ENCODE results near the gene KLLN. TPM values are rescaled to one million over a fixed set of nuclear protein-coding genes. Genes with fewer than 3 reads are reported as not detected.

KLLN gene
- total and polyA plus RNA-seq, 2 of the 13 experiments (the other 11 are each of a cell fraction or from before 2014, with no cell fraction given): 0.08 to 0.44 TPM

- no peak; the same call in 1 of the 2 replicates for TF ChIP-seq NFAT5 (CRISPR knock-in tag; IDR thresholded peaks at IDR 0.05)
- TF ChIP-seq PAX8 (CRISPR knock-in tag; IDR thresholded peaks at IDR 0.05; ENCODE audit: borderline replicate concordance): peak; percentile 78; the same call in 1 of the 2 replicates
- TF ChIP-seq ATRX (CRISPR knock-in tag; IDR thresholded peaks at IDR 0.05; ENCODE audit: borderline replicate concordance): no peak
- TF ChIP-seq ZNF674 (CRISPR knock-in tag; IDR thresholded peaks at IDR 0.05; ENCODE audit: low read depth): peak; percentile 55; the same call in 1 of the 2 replicates
- TF ChIP-seq, protein P1, sequence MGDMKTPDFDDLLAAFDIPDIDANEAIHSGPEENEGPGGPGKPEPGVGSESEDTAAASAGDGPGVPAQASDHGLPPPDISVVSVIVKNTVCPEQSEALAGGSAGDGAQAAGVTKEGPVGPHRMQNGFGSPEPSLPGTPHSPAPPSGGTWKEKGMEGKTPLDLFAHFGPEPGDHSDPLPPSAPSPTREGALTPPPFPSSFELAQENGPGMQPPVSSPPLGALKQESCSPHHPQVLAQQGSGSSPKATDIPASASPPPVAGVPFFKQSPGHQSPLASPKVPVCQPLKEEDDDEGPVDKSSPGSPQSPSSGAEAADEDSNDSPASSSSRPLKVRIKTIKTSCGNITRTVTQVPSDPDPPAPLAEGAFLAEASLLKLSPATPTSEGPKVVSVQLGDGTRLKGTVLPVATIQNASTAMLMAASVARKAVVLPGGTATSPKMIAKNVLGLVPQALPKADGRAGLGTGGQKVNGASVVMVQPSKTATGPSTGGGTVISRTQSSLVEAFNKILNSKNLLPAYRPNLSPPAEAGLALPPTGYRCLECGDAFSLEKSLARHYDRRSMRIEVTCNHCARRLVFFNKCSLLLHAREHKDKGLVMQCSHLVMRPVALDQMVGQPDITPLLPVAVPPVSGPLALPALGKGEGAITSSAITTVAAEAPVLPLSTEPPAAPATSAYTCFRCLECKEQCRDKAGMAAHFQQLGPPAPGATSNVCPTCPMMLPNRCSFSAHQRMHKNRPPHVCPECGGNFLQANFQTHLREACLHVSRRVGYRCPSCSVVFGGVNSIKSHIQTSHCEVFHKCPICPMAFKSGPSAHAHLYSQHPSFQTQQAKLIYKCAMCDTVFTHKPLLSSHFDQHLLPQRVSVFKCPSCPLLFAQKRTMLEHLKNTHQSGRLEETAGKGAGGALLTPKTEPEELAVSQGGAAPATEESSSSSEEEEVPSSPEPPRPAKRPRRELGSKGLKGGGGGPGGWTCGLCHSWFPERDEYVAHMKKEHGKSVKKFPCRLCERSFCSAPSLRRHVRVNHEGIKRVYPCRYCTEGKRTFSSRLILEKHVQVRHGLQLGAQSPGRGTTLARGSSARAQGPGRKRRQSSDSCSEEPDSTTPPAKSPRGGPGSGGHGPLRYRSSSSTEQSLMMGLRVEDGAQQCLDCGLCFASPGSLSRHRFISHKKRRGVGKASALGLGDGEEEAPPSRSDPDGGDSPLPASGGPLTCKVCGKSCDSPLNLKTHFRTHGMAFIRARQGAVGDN (CRISPR knock-in tag; IDR thresholded peaks at IDR 0.05): peak; percentile 73
- TF ChIP-seq MAFK (conservative IDR thresholded peaks at IDR 0.05 in 1 of 2, IDR thresholded peaks at IDR 0.05 in 1 of 2; ENCODE audit: low read length in 2 of 2): no peak
- no peak; the same call in 1 of the 2 replicates for TF ChIP-seq ZNF232 (CRISPR knock-in tag; IDR thresholded peaks at IDR 0.05; ENCODE audit: borderline replicate concordance)
- 0 out of 2 replicates have a peak, but pooled peaks have one; percentile 26 for TF ChIP-seq ZMYM2 (CRISPR knock-in tag; IDR thresholded peaks at IDR 0.05)
- TF ChIP-seq ETS1 (CRISPR knock-in tag; IDR thresholded peaks at IDR 0.05): no peak
- 0 out of 2 replicates have a peak, but pooled peaks have one; percentile 58 for TF ChIP-seq ZNF577 (CRISPR knock-in tag; IDR thresholded peaks at IDR 0.05; ENCODE audit: borderline replicate concordance, low read depth)
- TF ChIP-seq, protein P2, sequence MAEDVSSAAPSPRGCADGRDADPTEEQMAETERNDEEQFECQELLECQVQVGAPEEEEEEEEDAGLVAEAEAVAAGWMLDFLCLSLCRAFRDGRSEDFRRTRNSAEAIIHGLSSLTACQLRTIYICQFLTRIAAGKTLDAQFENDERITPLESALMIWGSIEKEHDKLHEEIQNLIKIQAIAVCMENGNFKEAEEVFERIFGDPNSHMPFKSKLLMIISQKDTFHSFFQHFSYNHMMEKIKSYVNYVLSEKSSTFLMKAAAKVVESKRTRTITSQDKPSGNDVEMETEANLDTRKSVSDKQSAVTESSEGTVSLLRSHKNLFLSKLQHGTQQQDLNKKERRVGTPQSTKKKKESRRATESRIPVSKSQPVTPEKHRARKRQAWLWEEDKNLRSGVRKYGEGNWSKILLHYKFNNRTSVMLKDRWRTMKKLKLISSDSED (CRISPR knock-in tag; IDR thresholded peaks at IDR 0.05): no peak
- TF ChIP-seq, protein P3, sequence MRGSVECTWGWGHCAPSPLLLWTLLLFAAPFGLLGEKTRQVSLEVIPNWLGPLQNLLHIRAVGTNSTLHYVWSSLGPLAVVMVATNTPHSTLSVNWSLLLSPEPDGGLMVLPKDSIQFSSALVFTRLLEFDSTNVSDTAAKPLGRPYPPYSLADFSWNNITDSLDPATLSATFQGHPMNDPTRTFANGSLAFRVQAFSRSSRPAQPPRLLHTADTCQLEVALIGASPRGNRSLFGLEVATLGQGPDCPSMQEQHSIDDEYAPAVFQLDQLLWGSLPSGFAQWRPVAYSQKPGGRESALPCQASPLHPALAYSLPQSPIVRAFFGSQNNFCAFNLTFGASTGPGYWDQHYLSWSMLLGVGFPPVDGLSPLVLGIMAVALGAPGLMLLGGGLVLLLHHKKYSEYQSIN (CRISPR knock-in tag; IDR thresholded peaks at IDR 0.05; ENCODE audit: borderline replicate concordance): no peak
- TF ChIP-seq ZNF367 (CRISPR knock-in tag; IDR thresholded peaks at IDR 0.05; ENCODE audit: borderline replicate concordance): no peak; the same call in 1 of the 2 replicates
These were observed at the start of gene KLLN, which contains the start of gene PTEN (continued) for GRCh38 chr10:87863053-87863943.

Measured in HepG2 (cell line).